IPS-15b (cell line): Measurements from ENCODE around the gene PRSS12.

Source experiments
- H3K27me3 ChIP-seq: one replicate; pipeline ENCODE4 v1.6.1; 2013; ENCODE audit warnings: low read length; ENCODE audit not compliant: control insufficient read depth, insufficient read depth
- H3K36me3 ChIP-seq: one replicate; pipeline ENCODE4 v1.6.1; 2013; ENCODE audit warnings: low read length; ENCODE audit not compliant: control insufficient read depth, insufficient read depth
- H3K4me1 ChIP-seq: one replicate; pipeline ENCODE4 v1.6.1; 2013; ENCODE audit warnings: mild to moderate bottlenecking, low read length; ENCODE audit not compliant: control insufficient read depth, insufficient read depth
- H3K4me3 ChIP-seq: one replicate; pipeline ENCODE4 v1.5.1; 2013; ENCODE audit warnings: low read depth, low read length
- H3K9ac ChIP-seq: one replicate; pipeline ENCODE4 v1.6.1; 2013; ENCODE audit warnings: low read depth, mild to moderate bottlenecking, low read length
- H3K9me3 ChIP-seq: one replicate; pipeline ENCODE4 v1.6.1; 2013; ENCODE audit warnings: mild to moderate bottlenecking, low read length; ENCODE audit not compliant: control insufficient read depth, insufficient read depth

PRSS12 gene

DNA sequence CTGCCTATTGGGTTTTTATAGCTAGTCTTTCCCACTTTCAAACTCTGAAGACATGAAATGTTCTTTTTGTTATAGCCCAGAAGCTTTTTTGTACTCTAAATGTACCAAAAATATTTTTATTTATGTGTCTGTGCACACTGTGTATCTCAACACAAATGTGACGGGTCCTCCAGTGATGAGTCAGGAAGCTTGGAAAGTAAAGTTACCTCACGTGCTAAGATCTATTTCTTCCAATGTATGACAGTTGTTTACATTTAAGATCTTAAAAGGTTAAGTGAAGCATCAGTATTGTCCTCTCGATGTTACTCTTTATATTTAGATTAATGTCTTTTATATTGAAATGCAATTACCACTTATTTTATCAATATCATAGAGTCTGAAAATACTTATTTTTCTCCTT, 29.1 kb upstream of the PRSS12 start:
- Histone ChIP-seq H3K4me3 (no peak overlapping the region), H3K9me3 (no peaks in the 10 kb centered on the region), H3K9ac (no peak overlapping the region), H3K27me3 (no peaks in the 10 kb centered on the region), H3K36me3 (no peaks in the 10 kb centered on the region), H3K4me1 (no peaks in the 10 kb centered on the region)

DNA sequence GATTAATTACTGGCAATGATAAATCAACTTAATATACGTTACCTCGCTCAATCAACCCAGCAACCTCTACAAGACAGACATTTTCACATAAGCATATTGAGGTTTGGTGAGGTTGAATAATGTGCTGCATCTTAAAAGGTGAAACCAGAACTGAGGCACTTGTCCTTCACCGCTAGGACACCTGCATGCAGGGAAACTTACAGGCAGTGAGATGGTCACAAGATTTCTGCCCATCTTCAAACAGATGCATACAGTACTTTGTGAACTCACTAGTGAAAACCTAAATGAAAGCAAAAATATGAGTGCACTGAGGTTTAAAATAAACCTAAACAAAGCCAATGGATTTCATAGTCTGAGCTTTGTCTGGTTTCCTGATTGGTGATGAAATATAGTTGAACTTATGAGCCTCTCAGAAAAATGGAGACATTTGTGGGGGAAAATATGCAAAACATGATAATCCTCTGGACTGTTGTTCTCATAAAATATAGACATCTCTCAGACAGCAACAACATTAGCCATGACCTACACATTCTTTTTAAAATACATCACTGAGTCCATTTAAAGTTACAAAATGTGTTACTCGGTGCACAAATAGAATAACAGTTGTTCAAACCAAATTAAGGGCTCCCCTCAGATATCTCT, 20.9 kb upstream of the PRSS12 start:
- H3K36me3 ChIP-seq: no peaks in the 10 kb centered on the region

DNA sequence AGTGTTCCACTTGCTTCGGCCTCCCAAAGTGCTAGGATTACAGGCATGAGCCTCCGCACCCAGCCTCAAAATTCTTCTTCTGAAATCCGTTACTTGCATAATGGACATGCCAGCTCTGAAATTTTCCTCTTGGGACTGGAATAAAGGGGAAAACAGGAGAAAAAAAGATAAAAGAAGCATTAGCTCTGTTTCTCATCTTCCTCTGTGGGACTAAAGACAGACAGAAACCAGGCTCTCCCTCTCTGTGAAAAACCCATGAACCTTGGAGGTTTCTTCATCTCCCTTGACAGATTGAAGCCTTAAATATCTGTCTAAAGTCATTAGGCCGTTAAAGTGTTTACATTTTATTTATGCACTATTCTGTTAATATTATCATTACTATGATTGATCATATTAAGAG, 19.4 kb upstream of the PRSS12 start:
- no peaks in the 10 kb centered on the region for H3K36me3 ChIP-seq
- H3K9ac ChIP-seq: no peak overlapping the region
- no peaks in the 10 kb centered on the region for H3K9me3 ChIP-seq
- no peaks in the 10 kb centered on the region for H3K4me1 ChIP-seq
- no peaks in the 10 kb centered on the region for H3K27me3 ChIP-seq
- H3K4me3 ChIP-seq: no peak overlapping the region

More for the DNA sequence above, 20.9 kb upstream of the PRSS12 start:
- no peak overlapping the region for H3K9ac ChIP-seq
- no peaks in the 10 kb centered on the region for H3K9me3 ChIP-seq
- no peaks in the 10 kb centered on the region for H3K27me3 ChIP-seq
- no peak overlapping the region for H3K4me3 ChIP-seq
- no peaks in the 10 kb centered on the region for H3K4me1 ChIP-seq

DNA sequence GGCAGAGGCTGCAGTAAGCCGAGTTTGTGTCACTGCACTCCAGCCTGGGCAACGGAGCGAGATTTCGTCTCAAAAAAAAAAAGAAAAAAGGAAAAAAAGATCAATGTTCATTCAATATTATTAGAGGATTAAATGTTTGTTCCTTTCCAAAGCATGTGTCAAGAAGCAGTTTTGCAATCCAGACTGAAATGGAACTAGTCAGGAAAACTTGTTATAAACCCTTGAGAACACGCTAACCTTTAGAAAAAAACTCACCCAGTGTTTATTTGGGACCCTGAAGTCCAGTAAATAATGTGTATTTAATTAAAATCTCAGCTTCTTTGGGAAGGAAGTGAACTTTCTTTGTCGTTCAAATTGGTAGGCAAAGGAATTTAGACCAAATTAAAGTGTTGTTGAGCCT, 16.4 kb upstream of the PRSS12 start:
- Histone ChIP-seq H3K4me3 (no peak overlapping the region), H3K27me3 (no peaks in the 10 kb centered on the region), H3K9ac (no peak overlapping the region), H3K36me3 (no peaks in the 10 kb centered on the region), H3K4me1 (no peaks in the 10 kb centered on the region), H3K9me3 (no peaks in the 10 kb centered on the region)

DNA sequence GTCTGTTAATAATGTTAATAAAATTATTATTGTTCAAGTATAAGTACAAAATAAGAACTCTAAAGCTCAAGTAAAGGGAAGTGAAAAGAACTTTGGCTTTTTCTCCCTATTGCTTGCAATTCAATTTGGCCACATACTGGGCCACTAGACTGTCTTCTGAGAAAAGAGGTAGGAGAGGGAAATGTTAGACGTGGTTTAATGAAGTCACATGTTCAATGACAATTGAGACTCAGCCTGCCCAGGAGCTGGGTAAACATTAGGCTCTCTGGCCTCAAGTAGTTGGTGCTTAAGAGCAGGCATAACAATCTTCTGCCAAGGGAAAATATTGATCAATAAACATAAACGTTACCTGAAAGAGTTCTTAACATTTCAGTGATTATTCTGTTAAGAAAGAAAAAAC, 15.1 kb upstream of the PRSS12 start:
- Histone ChIP-seq H3K27me3 (no peaks in the 10 kb centered on the region), H3K4me1 (peaks cover 3% of the 10 kb centered on the region), H3K9ac (no peak overlapping the region), H3K36me3 (no peaks in the 10 kb centered on the region), H3K9me3 (no peaks in the 10 kb centered on the region), H3K4me3 (no peak overlapping the region)

DNA sequence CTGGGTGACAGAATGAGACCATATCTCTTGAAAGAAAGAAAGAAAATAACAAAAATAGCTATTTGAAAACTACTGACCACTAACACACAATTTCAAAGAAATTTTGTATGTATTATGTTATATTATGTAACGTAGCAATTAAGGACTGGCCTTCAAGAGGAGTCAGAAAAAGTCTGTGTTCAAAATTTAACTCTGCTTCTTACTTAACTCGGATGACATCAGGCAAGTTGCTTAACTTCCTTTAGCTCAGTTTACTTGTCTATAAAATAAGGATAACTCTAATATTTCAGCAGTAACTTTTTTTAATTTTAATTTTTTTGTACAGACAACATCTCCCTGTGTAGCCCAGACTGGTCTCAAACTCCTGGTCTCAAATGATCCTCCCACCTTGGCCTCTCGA, 14.6 kb upstream of the PRSS12 start:
- H3K9me3 ChIP-seq: no peaks in the 10 kb centered on the region
- no peaks in the 10 kb centered on the region for H3K27me3 ChIP-seq
- H3K36me3 ChIP-seq: no peaks in the 10 kb centered on the region
- H3K4me3 ChIP-seq: no peak overlapping the region
- H3K9ac ChIP-seq: no peak overlapping the region
- peaks cover 4% of the 10 kb centered on the region for H3K4me1 ChIP-seq

DNA sequence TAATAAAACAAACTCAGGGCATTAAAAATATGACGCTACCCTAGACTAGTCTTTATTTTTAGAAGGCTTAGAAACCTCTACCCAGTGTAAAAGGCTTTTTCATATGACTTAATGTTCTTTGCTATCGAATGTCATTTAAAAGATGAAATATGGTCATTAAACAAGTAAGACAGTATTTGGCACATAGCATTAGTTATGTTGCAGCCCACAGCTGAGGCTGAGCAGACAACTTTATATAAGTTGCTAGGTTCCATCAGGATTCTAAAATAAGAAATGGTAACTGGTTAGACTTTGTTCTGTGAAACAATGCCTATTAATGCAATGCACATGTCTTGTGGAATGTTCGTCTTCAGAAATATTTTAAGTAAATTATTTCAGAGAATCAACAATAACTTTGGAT, 10.4 kb upstream of the PRSS12 start:
- H3K4me3 ChIP-seq: no peak overlapping the region
- H3K9ac ChIP-seq: no peak overlapping the region
- peaks cover 6% of the 10 kb centered on the region for H3K4me1 ChIP-seq
- no peaks in the 10 kb centered on the region for H3K27me3 ChIP-seq
- H3K9me3 ChIP-seq: no peaks in the 10 kb centered on the region
- H3K36me3 ChIP-seq: no peaks in the 10 kb centered on the region

DNA sequence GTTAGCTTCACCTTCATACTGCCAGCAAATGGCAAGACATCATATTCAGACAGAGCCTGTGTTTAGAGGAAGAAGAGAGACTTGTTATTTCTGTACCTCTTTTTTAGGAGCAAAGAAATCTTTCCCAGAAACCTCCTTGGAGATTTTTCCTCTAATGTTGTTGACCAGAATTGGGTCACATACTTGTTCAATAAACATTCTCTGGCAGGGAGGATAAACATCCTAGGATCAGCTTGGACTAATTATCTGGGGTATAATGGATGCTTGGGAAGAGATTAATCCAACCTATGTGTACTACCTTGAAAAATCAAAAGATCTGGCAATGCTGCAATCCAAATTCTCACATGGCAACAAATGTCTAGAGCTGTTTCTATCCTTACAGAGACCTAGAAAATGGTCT, 8.4 kb upstream of the PRSS12 start:
- H3K4me3 ChIP-seq: no peak overlapping the region
- H3K4me1 ChIP-seq: peaks cover 6% of the 10 kb centered on the region
- no peak overlapping the region for H3K9ac ChIP-seq
- H3K27me3 ChIP-seq: no peaks in the 10 kb centered on the region
- no peaks in the 10 kb centered on the region for H3K9me3 ChIP-seq
- no peaks in the 10 kb centered on the region for H3K36me3 ChIP-seq

DNA sequence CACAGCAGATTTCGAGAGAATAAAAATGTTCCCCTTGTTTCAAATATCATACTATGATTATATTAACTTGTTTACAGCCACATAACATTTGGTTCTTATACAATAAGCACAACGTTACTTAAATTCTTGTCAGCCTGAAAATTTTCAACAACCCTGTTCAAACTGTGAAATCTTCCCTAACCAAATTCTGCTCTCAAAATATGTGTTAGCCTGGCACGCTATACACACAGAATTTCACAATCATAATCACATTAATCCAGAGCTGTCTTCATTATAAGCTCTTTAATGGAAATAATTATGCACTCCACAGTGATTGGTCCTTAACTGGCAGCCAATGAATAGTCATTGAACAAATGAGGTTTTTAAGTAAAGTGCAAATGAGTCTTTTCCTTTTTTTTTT, 7.3 kb upstream of the PRSS12 start:
- H3K4me3 ChIP-seq: no peak overlapping the region
- H3K9me3 ChIP-seq: no peaks in the 10 kb centered on the region
- H3K27me3 ChIP-seq: no peaks in the 10 kb centered on the region
- peaks cover 6% of the 10 kb centered on the region for H3K4me1 ChIP-seq
- H3K36me3 ChIP-seq: no peaks in the 10 kb centered on the region
- no peak overlapping the region for H3K9ac ChIP-seq

DNA sequence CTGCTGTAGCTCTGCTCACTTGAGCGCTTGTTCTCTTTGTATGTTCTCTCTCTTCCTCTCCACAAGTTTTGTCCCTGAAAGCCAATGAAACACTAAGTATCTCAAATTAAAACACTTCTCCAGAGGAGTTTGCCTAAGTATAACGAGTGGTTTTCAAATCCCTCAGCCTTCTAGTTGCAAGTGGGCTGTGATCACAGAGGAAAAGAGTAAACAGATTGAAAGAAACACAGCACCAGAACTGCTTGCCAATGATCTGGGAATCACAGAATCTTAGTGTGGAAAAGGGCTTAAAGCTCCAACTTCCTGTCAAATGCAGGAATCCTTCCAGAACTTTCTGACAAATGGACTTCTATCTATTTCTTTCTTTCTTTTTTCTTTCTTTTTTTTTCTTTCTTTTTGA, 4.8 kb upstream of the PRSS12 start:
- no peaks in the 10 kb centered on the region for H3K9me3 ChIP-seq
- peaks cover 10% of the 10 kb centered on the region for H3K27me3 ChIP-seq
- no peak overlapping the region for H3K4me3 ChIP-seq
- H3K9ac ChIP-seq: no peak overlapping the region
- no peaks in the 10 kb centered on the region for H3K36me3 ChIP-seq
- H3K4me1 ChIP-seq: peaks cover 3% of the 10 kb centered on the region

DNA sequence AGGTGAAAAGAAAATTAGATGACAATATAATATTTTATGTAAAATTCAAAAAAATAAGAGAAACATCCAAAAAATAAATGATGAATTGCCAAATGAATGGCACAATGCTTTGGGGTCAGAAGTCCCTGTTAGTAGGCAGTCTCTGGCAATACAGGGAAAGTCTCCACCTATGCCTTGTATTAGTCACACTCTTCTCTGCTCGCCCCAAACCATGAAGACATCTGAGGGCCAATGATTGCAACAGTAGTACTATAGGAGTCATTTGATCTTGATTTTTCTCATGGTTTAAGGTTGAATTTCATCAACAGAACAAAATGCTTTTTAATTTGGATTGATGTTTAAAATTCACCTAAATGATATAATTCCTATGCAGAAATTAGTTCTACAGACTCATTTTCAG, 3.9 kb upstream of the PRSS12 start:
- H3K4me1 ChIP-seq: no peaks in the 10 kb centered on the region
- peaks cover 15% of the 10 kb centered on the region for H3K27me3 ChIP-seq
- H3K4me3 ChIP-seq: no peak overlapping the region
- no peaks in the 10 kb centered on the region for H3K36me3 ChIP-seq
- no peak overlapping the region for H3K9ac ChIP-seq
- H3K9me3 ChIP-seq: no peaks in the 10 kb centered on the region

DNA sequence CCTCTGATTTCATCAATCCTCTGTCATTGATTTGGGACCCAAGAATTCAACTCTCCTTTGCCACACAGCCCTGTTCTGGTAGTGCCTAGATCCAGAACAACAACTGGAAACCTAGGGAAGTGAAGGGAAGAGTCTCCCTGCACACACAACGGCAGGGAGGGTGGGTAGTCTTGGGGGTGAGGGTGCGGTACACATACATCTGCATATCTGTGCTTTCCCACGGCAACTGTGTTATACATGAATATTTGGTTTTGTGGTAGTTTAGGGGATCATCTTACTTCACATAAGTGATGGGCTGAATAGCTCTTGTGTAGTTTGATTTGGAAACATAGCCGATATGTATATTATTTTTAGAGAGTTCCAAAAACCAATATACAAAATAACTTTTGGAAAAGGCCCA, 3.3 kb upstream of the PRSS12 start:
- Histone ChIP-seq H3K9ac (no peak overlapping the region), H3K9me3 (no peaks in the 10 kb centered on the region), H3K4me1 (no peaks in the 10 kb centered on the region), H3K4me3 (no peak overlapping the region), H3K27me3 (peaks cover 21% of the 10 kb centered on the region), H3K36me3 (no peaks in the 10 kb centered on the region)
